Choroid plexus epithelial cell (primary cell): Measurements from ENCODE around the gene FBN1.

Experiments
- DNase-seq: peaks from one replicate; pipeline ENCODE4 v3.0.0-alpha.2; 2010; ENCODE audit warnings: low read depth
- H3K4me3 ChIP-seq: 2 replicates; pipeline ENCODE4 v1.5.1; 2011; ENCODE audit warnings: low read depth, mild to moderate bottlenecking, control low read depth, low read length, moderate library complexity
- TF ChIP-seq, protein P1 (sequence below): conservative IDR thresholded peaks from 2 replicates; pipeline ENCODE4 v1.5.1; 2011; ENCODE audit warnings: low read depth, mild to moderate bottlenecking, control low read depth, inconsistent platforms, low read length, moderate library complexity

The FBN1 gene

DNA sequence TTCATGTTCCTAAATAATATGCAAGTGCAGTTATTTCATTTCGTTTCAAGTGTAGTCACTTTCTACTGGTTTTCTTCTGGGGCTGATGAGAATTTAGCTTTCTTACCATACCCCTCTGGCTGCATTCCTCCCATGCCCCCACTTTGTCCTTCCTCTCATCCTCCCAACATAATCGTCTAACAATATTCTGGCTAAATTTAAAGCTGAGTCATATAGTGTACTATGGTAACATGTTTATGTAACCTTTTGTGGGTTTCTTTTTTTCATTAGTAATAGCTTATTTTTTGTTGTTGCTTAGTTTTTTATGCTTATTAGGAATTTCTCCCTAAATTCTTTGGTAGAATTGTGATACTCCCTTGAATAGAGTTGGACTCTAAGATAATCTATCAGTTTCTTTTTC lies 283.8 kb downstream of the FBN1 start:
- no peak overlapping the region for H3K4me3 ChIP-seq
- TF ChIP-seq, protein P1, sequence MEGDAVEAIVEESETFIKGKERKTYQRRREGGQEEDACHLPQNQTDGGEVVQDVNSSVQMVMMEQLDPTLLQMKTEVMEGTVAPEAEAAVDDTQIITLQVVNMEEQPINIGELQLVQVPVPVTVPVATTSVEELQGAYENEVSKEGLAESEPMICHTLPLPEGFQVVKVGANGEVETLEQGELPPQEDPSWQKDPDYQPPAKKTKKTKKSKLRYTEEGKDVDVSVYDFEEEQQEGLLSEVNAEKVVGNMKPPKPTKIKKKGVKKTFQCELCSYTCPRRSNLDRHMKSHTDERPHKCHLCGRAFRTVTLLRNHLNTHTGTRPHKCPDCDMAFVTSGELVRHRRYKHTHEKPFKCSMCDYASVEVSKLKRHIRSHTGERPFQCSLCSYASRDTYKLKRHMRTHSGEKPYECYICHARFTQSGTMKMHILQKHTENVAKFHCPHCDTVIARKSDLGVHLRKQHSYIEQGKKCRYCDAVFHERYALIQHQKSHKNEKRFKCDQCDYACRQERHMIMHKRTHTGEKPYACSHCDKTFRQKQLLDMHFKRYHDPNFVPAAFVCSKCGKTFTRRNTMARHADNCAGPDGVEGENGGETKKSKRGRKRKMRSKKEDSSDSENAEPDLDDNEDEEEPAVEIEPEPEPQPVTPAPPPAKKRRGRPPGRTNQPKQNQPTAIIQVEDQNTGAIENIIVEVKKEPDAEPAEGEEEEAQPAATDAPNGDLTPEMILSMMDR = no peak
- DNase-seq = no peak

DNA sequence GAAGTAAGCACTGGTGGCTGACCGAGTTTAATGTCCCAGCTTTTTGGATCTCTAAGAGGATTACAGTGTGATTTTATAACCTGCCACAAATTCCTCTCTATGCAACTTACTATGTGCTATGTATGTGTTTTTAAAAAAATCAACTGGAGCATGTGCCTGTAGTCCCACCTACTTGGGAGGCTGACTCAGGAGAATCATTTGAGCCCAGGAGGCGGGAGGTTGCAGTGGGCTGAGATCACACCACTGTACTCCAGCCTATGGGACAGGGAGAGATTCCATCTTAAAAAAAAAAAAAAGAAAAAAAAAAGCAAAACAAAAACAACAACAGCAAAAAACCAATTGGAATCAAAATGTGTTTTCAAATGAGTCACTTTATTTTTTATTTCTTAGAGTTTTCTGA lies 284.7 kb downstream of the FBN1 start:
- peak; percentile 42 for DNase-seq
- TF ChIP-seq, protein P1 = no peak
- H3K4me3 ChIP-seq = no peak overlapping the region
